ENCODE results near the gene RABGAP1L.
A peak's percentile ranks its signal among the peaks of the same experiment; 100 is the strongest.
"Not testable (repeated sequence)": the region's sequence is repeated elsewhere in the genome, so short reads cannot be mapped to it uniquely, and the experiment has no call there.

RABGAP1L gene

DNA sequence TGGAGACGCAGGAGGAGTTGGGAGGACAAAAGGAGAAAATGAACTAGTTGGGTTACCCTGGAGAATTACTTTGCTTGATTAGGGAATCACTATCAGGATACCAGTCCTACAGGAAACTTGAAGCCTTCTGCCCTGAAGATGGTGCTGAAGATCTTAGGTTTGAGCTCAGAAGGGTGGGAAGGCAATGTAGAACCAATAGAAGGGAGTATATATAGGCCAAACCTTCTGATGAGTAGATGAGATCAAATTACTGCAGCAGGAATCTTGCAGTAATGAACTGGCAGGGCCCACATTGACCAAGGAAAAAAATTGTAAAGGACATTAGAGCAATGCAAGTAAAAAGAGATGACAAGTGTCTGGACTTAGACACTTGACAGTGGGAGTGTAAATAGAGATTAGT is 724.1 kb downstream of the RABGAP1L start:
- TF ChIP-seq, protein P1, sequence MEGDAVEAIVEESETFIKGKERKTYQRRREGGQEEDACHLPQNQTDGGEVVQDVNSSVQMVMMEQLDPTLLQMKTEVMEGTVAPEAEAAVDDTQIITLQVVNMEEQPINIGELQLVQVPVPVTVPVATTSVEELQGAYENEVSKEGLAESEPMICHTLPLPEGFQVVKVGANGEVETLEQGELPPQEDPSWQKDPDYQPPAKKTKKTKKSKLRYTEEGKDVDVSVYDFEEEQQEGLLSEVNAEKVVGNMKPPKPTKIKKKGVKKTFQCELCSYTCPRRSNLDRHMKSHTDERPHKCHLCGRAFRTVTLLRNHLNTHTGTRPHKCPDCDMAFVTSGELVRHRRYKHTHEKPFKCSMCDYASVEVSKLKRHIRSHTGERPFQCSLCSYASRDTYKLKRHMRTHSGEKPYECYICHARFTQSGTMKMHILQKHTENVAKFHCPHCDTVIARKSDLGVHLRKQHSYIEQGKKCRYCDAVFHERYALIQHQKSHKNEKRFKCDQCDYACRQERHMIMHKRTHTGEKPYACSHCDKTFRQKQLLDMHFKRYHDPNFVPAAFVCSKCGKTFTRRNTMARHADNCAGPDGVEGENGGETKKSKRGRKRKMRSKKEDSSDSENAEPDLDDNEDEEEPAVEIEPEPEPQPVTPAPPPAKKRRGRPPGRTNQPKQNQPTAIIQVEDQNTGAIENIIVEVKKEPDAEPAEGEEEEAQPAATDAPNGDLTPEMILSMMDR (conservative IDR thresholded peaks at IDR 0.05; ENCODE audit: low read depth): no peak
- DNase-seq (ENCODE audit: low spot score): peak; percentile 17
- ChIA-PET CTCF (no interaction called here), POLR2A (ENCODE audit: low non-redundant PET) (no interaction called here)
- H3K27ac ChIP-seq: no peak overlapping the region

DNA sequence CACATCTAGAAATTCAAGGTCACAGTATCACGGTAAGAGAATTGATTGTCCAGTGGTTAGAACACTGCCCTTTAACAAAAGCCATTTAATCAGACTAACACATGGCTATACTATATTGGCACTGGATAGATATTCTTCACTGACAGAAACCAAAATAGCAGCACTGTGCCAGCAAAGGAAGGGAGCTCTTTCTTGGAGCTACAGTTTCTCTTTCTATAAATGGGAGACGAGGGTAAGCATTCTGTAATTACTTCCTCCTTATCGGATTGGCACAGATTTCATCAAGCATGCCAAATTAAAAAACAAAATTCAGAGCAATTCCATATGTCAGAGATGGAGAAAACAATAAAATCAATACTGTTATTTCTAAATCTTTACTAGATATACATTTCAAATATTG is 724.7 kb downstream of the RABGAP1L start:
- DNase-seq (ENCODE audit: low spot score): no peak
- no peak overlapping the region for H3K27ac ChIP-seq
- ChIA-PET CTCF (no interaction called here), POLR2A (ENCODE audit: low non-redundant PET) (no interaction called here)
- TF ChIP-seq, protein P1 (conservative IDR thresholded peaks at IDR 0.05; ENCODE audit: low read depth): no peak

DNA sequence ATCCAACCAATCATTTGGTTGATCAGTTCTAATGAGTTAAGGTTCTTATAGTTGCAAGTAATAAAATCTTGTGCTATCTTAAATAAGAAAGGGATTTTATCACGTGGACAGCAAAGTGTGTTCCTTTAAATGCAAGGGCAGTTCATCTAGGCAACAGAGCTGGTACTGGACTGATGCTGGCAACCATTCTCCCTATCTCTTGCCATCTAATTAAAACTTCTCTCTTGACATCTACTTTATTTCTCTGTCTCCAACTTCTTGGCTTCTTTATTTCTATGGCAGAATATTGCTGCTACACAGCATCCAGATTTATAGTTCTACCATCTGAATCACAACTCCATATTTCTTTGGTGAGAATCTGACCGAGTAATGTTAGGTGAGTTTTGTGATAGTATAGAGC is 725.2 kb downstream of the RABGAP1L start:
- no peak overlapping the region for H3K27ac ChIP-seq
- DNase-seq (ENCODE audit: low spot score): no peak
- ChIA-PET CTCF (no interaction called here), POLR2A (ENCODE audit: low non-redundant PET) (no interaction called here)
- TF ChIP-seq, protein P1 (conservative IDR thresholded peaks at IDR 0.05; ENCODE audit: low read depth): no peak

DNA sequence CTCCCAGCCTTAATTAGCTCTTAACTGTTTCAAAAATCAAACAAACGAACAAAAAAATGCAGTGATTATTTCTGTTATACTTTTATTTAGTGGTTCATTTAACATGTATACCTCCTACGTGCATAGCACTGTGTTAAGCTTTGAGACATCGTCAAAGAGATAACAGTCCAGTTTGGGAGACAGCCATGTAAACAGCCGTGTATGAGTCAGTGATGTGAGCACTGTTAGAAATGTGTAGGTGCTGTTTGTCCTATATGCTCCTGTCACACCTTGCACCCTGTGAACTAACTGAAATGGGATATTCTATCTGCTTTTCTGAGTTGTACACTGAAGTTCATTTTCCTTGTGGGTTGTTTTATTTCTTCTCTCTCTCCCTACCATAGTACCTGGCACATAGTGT is 730.7 kb downstream of the RABGAP1L start:
- ChIA-PET CTCF (interaction anchor here (0.7 kb wide), 2 partner anchors 19 to 82 kb away, joined by 3 read pairs; no protein-coding TSS in a partner anchor), POLR2A (ENCODE audit: low non-redundant PET) (no interaction called here)
- DNase-seq (ENCODE audit: low spot score): no peak
- no peak overlapping the region for H3K27ac ChIP-seq
- TF ChIP-seq, protein P1 (conservative IDR thresholded peaks at IDR 0.05; ENCODE audit: low read depth): no peak

DNA sequence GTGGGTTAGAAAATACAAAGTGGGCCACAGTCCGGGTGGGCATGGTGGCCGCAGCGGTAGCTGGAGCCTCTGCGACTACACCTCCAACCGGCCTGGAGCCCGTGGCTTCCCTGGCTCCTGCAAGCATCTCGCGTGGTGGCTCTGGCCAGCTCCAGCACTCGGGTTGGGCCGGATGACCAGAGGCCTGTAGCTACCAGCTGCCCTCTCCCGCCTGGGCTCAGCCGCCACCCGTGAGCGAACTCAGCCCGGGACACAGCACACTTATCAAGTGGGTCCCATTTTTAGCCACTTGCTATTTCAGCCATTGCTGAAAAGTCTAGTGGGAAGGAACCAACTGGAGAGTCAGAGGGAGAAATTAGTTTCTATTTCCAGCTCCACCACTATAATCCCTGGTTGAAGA is 732.7 kb downstream of the RABGAP1L start:
- POLR2A ChIA-PET (ENCODE audit: low non-redundant PET): no interaction called here
- CTCF ChIA-PET: no interaction called here
- DNase-seq (ENCODE audit: low spot score): no peak
- H3K27ac ChIP-seq: no peak overlapping the region
- TF ChIP-seq, protein P1 (conservative IDR thresholded peaks at IDR 0.05; ENCODE audit: low read depth): no peak

GRCh38 chr1:174894117-174894762 is 734.9 kb downstream of the RABGAP1L start:
- DNase-seq (ENCODE audit: low spot score): no peak
- CTCF ChIA-PET: no interaction called here

DNA sequence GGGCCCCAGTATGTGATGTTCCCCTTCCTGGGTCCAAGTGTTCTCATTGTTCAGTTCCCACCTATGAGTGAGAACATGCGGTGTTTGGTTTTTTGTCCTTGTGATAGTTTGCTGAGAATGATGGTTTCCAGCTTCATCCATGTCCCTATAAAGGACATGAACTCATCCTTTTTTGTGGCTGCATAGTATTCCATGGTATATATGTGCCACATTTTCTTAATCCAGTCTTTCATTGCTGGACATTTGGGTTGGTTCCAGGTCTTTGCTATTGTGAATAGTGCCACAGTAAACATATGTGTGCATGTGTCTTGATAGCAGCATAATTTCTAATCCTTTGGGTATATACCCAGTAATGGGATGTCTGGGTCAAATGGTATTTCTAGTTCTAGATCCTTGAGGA is 736.3 kb downstream of the RABGAP1L start:
- DNase-seq (ENCODE audit: low spot score); POLR2A ChIA-PET (ENCODE audit: low non-redundant PET): not testable (repeated sequence)

More at GRCh38 chr1:174894117-174894762, 734.9 kb downstream of the RABGAP1L start:
- POLR2A ChIA-PET (ENCODE audit: low non-redundant PET): no interaction called here
- H3K27ac ChIP-seq: no peak overlapping the region
- TF ChIP-seq, protein P1 (conservative IDR thresholded peaks at IDR 0.05; ENCODE audit: low read depth): no peak

More for the DNA sequence above, 736.3 kb downstream of the RABGAP1L start:
- H3K27ac ChIP-seq, CTCF ChIA-PET: not testable (repeated sequence)

All from RWPE1 (cell line).